HG03064 (cell line): Measurements from ENCODE around the gene DOCK3.
"Not testable (repeated sequence)": the region's sequence is repeated elsewhere in the genome, so short reads cannot be mapped to it uniquely, and the experiment has no call there.

Experiments used
- ATAC-seq: cut with Tn5 transposase; IDR thresholded peaks from one replicate; pipeline ENCODE4 v1.9.1; 2021; ENCODE audit warnings: low read depth; ENCODE audit not compliant: unreplicated experiment

The DOCK3 gene

DNA sequence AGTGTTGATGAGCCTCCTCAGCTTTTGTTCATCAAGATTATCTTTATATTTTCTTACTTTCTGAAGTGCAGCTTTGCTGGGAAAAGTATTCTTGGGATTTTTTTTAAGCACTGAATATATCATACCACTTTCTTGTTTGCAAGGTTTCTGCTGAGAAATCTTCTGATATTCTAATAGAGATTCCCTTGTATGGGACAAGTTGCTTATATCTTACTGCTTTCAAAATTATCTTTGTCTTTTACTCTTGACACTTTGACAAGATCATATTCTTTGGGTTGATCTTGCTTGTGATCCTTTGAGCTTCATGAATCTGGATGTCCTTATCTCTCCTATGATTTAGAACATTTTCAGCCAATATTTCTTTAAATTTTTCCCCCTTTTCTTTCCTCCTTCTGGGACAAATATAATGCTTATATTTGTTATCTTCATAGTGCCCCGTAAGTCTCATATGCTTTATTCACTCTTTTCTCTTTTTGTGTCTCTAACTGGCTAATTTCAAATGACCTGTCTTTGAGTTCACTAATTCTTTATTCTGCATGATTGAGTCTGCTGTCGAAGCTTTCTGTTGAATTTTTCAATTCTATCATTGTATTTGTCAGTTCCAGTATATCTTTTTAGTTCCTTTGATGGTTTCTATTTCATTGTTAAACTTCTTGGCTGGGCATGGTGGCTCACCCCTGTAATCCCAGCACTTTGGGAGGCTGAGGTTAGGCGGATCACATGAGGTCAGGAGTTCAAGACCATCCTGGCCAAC lies 499.0 kb downstream of the DOCK3 start:
- ATAC-seq: no peak

DNA sequence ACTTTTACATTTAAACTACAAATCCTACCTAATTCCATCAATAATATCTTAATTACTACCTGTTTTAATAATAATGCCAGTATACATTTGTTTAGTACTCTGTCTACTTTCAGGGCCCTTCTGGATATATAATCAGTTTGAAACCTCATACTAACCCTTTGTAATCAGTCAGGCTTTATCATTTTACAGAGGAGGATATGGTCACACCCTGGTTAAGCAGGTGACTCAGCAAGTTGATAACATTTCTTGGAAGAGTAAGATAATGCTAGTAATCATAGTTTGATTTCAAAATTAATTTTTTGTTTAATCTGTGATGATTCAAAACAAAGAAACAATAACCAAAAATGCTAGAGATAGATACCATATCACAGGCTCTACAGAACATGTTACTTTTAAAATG lies 502.2 kb downstream of the DOCK3 start:
- ATAC-seq: no peak

DNA sequence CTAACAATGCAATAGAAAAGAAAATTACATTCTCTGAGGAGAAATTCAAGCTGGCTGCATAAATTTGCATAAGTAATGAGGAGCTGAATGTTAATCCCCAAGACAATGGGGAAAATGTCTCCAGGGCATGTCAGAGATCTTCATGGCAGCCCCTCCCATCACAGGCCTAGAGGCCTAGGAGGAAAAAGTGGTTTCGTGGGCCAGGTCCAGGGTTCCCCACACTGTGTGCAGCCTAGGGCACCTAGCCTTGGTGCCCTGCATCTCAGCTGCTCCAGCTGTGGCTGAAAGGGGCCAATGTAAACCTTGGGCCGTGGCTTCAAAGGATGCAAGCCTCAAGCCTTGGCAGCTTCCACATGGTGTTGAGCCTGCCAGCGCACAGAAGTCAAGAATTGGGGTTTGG lies 511.7 kb downstream of the DOCK3 start:
- ATAC-seq: not testable (repeated sequence)

DNA sequence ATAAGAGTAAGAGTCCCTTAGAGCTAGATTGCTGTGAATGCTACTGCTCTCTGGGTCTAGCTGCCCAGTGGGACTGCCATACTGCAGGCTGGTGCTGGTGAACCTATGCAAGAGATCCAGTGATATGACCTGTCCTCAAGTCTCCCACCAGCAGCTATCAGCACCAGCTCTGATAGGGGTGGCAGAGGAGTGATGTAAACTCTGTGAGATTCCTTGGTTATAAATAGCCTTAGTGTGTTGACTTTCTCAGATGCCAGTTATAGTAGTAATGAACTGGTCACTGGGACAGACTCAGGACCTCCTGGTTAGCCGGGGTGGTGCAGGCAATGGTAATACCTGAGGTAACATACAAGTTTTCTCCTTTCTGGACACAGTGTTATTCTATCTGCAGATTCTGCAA lies 515.5 kb downstream of the DOCK3 start:
- ATAC-seq: no peak

DNA sequence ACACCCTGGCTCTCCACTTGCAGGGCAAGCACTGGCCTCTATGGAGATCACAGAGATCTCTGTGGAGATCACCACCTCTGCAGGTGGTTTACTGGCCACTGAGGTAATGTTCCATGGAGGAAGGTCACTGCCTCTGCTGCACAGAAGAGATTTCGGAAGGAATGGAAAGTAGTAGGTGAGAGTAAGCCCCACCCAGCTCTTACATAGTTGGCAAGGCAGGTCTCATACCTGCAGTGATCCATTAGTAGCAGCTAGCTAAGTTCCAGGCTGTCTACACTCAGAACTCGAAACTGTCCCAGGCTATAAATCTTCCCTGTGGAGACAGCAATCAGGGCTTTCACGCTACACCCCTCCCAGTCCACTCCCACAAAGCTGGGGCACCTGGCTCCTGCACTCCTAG lies 516.1 kb downstream of the DOCK3 start:
- no peak for ATAC-seq

DNA sequence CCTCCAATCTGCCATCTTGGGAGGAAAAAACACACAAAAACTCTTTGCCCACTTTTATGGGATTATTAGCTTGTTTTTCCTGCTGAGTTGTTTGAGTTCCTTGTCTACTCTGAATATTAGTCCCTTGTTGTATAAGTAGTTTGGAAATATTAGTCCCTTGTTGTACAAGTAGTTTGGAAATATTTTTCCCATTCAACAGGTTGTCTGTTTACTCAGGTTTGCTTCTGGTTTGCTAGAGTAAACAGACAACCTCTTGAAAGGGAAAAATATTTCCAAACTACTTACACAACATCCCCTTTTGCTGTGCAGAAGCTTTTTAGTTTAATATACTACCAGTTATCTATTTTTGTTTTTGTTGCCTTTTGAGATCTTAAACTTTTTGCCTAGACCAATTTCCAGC lies 517.0 kb downstream of the DOCK3 start:
- ATAC-seq: no peak

DNA sequence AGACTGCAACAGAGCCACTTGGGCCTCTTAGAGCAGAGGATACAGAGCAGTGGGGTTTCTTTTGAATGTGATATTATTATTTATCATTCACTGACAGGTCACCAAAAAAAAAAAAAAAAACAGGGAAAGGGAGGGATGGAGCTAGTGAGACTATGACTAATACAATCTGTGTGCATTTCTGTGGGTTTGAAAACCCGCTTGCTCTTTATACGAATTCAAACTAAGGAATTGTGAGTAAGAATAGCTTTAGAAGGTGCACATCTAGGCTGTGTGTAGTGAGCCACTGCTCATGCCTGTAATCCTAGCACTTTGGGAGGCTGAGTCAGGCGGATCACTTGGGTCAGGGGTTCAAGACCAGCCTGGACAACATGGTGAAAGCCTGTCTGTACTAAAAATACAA lies 523.8 kb downstream of the DOCK3 start:
- ATAC-seq: no peak

DNA sequence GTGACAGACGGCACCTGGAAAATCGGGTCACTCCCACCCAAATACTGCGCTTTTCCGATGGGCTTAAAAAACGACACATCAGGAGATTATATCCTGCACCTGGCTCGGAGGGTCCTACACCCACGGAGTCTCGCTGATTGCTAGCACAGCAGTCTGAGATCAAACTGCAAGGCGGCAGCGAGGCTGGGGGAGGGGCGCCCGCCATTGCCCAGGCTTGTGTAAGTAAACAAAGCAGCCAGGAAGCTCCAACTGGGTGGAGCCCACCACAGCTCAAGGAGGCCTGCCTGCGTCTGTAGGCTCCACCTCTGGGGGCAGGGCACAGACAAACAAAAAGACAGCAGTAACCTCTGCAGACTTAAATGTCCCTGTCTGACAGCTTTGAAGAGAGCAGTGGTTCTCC lies 524.6 kb downstream of the DOCK3 start:
- ATAC-seq: not testable (repeated sequence)

DNA sequence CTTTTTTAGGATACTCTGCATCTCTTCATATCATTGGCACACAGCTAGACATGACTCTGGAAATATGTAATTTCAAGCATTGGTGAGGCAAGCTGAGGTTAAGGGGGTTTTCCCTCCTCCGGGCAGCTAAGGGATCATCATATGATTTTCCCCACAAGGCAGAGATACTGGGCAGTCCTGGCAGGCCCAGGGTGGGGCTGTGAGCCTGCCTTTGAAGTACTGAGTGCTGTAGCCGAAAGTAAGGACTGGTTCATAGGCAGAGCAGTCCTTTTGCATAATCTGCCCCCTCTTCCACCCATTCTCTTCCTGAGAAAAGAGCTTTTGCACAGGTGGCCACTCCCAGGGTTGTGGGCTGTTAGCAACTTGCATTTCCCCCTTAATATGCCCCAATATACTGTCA lies 541.6 kb downstream of the DOCK3 start:
- no peak for ATAC-seq

DNA sequence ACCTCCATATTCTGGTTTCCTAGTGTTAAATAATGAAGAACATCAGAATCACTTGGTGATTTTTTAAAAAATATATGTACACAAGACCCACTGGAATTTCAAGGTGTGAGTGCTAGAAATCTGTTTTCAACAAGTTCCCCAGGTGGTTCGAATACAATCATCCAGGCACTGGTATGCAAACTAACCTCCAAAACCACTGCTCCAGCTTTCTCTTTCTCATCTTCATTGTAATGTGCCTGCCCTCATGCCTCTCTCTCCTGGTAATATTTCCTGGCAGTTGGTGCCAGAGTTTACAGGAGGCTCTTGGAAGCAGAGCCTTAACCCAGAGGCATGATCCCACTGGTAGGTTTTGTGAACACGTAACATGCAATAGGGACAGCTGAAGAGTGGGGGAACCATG lies 547.2 kb downstream of the DOCK3 start:
- no peak for ATAC-seq

DNA sequence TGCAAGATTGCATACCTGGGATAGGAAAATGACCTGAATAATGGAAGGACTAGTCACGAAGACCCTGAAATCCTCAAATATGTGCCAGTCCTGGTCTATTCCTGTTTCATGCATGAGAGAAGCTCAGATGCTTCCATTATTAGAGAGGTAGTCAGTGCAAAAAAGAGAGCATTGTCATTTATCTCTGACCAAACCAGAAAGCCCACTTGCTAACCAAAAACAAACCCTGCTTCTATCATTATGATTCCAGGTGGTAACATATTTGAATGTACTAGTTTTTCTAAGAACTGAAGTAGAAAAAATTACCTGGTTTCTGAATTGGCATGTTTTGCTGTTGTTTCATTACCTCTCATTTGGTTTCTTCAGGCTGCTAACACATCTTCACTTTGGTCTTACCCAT lies 549.6 kb downstream of the DOCK3 start:
- ATAC-seq: no peak

DNA sequence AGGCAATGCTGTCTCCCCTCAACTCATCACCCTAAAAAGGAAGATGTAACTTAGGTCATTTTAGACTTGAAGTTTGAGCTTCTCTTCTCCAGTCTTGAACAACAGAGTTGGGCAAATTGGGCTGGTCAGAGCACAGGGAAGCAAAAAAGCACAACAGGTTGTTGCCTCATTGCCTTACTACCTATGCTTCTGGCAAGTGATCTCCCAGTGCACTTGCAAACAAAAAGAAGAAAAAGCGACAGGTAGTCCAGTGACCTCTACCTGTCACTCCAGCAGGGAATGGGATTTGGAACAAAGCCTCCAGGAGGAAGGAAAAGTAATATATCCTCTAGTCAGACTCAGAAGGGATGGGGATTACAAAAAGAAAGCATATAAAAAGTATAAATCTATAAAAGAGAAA lies 550.1 kb downstream of the DOCK3 start:
- no peak for ATAC-seq

DNA sequence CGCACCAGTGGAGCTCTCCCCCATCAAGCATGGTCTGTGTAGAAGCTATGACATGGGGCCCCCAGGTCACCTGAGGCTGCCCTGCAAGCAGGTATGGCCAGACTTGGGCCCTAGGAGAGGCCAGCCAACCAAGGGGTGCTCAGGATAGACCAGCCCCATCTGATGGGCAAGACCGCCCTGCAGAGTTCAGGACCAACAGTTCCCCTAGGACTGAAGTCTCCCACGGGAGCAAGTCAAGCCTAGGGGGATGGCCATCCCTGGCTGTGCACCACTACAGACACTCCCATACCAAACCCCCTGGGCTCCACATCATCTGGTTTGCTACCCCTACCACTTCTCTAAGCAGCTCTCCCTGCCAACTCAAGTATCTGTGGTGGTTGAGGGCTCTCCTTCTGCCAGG lies 568.2 kb downstream of the DOCK3 start:
- no peak for ATAC-seq

DNA sequence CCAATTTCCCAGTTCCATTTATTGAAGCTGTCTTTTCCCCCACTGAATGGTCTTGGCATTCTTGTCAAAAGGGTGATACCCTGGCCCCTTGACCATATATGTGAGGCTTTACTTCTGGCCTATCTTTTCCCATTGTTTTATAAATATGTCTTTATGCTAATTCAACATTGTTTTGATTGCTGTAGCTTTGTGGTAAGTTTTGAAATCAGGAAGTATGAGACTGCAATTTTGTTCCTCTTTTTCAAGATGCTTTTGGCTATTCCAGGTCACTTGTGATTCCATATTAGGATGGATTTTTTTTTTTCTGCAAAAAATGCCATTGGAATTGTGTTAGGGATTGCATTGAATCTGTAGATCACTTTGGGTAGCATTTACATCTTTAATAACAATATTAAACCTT lies 569.2 kb downstream of the DOCK3 start:
- ATAC-seq: no peak

DNA sequence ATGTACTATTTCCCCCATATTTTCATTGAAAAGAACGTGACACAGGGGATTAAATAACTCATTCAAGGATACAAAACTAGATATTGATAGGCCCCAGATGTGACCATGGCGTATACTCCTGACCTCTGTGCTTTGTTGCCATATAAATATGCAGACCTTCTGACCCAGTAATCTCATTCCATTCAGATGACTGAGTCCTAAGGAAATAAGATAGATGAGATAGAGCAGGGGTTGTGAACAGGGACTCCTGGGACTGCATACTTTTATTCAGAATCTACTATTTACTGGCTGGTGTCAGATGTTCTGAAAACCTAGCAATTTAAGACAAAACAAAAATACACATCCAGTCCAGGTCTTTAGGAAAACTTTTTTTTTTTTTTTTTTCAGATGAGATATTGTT lies 571.1 kb downstream of the DOCK3 start:
- ATAC-seq: no peak

DNA sequence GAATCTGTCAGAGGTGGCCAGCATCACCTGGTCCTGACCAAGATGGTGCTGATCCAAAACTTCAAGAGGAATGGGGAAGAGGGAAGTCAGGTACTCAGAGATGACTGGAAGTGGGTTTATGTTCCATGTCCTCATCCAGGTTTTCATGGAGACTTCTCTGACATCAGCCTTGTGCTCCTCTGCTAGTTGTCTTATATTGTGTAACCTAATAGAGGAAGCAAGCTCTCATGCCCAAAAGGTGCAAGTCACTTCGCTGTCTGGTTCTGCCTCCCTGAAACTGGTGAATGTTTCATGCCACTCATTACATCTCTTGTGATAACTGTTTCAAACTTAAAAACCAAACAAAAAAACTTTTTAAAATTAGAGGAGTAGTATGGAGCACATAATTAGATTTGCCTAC lies 583.1 kb downstream of the DOCK3 start:
- ATAC-seq: no peak

DNA sequence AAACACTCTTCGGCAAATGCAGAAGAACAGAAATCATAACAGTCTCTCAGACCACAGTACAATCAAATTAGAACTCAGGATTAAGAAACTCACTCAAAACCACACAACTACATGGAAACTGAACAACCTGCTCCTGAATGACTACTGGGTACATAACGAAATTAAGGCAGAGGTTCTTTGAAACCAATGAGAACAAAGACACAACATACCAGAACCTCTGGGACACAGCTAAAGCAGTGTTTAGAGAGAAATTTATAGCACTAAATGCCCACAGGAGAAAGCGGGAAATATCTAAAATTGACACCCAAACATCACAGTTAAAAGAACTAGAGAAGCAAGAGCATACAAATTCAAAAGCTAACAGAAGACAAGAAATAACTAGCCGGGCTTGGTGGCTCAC lies 589.4 kb downstream of the DOCK3 start:
- ATAC-seq: not testable (repeated sequence)

DNA sequence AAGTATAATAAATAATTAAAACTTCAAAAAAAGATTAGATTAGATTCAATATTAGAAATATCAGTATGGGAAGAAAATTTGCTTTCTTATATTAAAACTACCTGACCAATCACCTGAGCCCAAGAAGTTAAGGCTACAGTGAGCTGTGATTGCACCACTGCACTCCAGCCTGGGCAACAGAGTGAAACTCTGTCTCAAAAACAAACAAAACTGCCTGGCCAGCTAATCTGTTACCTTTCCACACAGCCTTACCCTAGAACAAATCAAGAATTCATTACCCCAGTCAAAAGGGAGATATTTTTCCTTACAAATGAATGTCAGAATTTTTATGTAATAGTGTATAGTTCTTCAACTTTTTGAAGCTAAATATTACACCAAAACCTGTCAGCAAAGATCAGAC lies 593.4 kb downstream of the DOCK3 start:
- ATAC-seq: no peak

DNA sequence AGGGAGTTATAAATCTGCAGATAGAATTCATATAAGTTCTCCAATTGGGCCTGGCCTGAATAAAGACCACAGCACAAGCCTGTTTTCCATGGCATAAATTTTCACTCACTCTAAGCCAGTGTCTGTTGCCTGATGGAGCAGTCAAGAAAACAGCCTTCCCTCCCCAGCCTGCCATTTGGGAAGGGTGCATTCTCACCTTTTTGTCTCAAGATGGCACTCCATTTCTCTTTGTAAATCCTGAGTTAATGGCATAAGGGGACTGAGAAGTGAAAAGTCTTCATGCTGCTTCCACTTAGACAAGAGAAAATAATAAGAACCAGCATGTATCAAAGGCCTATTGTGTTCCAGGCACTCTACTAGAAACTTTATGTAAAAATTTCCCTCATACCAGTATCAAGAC lies 594.7 kb downstream of the DOCK3 start:
- ATAC-seq: no peak

DNA sequence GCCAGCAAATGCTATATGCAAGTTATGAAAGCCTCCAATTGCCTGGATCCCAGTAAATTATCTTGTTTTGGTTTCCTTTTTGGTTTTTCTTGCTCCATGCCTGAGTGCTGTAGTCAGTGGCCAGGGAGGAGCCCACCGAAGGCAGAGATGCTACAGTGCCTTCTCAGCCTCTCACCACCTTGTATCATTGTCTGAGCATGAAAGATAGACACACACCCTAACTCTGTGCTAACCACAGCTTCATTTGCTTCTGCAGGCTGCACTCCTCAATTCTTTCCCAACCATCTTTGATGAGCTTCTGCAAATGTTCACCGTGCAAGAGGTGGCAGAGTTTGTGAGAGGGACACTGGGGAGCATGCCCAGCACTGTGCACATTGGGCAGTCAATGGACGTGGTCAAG lies 595.8 kb downstream of the DOCK3 start:
- ATAC-seq: no peak

DNA sequence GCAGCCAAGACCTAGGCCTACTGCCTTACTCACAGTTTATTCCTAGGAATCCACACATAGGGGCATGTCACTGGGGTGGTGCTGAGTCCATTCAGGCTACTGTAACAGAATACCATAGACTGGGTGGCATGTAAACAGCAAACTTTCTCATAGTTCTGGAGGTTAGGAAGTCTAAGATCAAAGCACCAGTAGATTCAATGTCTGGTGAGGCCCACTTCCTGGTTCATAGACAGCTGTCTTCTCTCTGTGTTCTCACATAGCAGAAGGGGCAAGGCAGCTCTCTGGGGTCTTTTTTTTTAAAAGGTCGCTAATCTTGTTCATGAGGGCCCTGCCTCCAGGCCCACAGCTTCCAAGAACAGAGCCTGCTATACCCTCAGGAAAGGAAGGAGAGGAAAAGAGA lies 596.4 kb downstream of the DOCK3 start:
- no peak for ATAC-seq

DNA sequence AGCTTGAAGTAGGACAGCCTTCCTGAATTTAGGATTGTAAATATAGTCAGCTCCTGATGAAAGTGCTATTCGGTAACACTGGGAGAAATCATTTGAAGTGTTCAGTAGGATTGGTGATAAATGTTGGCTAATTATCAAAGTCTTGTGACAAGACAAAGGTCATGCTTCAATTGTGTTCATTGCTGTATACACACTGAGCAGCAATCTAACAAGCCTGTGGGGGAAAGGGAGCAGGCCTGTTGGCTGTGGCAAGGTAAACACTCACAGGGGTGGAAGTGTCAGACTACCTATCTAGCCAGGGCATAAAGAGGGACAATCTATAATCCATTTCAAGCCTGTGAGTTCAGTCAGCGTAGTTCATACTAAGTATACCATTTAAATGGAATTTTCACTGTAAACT lies 599.3 kb downstream of the DOCK3 start:
- no peak for ATAC-seq
